HG02588 (cell line): Measurements from ENCODE around the gene MYOT.

Experiments
- ATAC-seq: cut with Tn5 transposase; IDR thresholded peaks from one replicate; pipeline ENCODE4 v1.9.1; 2021; ENCODE audit warnings: mild to moderate bottlenecking, moderate library complexity; ENCODE audit not compliant: unreplicated experiment

Gene MYOT, protein sequence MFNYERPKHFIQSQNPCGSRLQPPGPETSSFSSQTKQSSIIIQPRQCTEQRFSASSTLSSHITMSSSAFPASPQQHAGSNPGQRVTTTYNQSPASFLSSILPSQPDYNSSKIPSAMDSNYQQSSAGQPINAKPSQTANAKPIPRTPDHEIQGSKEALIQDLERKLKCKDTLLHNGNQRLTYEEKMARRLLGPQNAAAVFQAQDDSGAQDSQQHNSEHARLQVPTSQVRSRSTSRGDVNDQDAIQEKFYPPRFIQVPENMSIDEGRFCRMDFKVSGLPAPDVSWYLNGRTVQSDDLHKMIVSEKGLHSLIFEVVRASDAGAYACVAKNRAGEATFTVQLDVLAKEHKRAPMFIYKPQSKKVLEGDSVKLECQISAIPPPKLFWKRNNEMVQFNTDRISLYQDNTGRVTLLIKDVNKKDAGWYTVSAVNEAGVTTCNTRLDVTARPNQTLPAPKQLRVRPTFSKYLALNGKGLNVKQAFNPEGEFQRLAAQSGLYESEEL

DNA sequence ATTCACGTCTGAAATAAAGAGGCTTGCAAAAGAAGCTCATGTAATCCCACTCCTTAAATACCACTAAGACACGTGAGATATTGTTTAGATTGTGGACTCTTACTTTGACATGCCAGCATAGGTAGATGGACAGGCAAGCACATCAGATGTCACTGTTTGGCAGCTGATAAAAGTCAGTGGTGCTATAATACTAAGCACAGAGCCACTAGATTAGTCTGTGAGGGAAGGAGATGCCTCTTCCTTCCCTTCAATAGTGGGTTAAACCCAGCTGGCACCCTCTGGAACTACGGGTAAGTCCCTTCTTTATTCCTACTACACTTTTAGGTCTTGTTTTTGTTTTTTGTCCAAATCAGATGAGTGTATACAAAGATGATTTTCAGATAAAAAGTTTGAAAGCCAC is at the start of gene MYOT:
Gene MYOT, plus strand, starts transcription at position 197 of the 400 bp plus-strand sequence. CDS start 2,792 bp downstream, outside the sequence.
- ATAC-seq = no peak

DNA sequence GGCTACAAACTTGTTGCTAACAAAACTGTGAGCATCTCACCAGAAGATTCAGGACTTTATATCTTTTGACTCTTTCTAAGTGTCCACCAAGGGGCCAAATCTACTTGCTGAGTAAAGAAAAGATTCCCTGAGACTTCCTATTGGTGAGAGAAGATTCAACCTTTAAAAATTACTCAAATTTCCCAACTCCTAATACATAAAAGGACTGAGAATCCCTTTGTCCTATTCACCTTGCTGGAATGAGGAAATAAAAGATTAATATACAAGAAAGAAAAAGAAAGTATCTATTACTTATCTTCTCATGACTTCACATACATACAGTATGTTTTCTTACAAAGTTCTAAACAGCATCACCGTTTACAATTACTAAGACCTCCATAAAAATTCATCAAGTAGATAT is 47.9 kb upstream of the MYOT start:
- no peak for ATAC-seq

DNA sequence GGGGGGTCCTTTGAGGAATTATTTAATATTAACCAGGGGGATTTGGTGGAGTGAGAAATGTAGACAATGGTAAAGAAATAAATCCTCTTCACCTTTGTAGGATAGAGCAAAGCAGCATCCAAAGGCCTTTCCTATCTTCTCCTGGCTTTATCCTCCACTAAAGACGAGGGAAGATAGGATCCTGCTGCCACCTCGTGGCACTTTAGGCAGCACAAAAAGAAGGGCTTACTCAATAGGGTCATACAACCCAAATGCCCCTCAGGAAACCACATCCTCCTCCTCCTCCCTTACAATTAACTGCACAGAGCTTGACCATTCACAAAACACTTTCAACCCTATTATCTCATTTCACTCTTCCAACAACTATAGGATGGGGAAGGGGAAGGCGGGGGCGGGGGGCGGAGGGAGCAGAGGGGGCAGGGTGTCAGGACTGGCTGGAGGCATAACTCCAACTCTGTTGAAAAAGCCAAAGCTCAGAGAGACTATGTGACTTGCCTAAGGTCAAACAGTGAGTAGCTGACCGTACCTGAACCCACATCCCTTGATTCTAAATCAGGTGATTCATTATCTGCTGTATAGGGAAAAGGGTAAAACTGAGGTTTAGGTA is 45.4 kb upstream of the MYOT start:
- no peak for ATAC-seq

DNA sequence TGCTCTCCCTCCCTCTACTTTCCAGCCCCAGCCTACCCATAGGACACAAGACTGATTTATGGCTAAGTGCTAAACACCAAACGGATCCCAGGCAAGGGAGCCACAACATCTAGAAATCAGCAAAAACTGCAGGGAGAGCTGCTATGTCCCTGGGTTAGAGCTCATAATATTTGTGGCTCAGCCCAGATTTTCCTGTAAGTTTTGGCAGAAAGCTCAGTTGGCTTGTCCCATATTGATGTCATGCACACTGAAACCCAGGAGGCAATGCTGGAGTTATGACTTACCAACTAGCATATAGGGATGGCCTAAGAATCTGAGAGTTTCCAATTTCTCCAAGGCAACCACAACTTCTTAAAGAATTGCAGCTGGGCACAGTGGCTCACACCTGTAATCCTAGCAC is 44.7 kb upstream of the MYOT start:
- no peak for ATAC-seq

DNA sequence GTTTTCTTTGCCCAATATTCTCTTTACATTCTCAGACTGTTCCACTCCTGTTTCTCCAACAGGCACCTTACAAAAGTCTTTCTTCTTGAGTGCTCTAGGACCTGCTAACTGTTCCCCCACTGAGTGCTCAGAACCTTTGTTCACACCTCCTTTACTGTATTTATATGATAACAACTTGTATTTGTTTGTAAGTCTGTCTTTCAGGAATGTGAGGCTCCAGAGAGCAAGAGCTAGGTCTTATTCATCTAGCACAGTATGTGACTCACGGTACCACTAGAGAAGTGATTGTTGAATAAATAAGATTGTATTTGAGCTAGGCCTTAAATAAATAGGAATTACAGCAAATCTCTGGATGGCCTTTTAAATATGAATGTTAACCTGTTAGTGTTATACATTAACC is 42.5 kb upstream of the MYOT start:
- ATAC-seq = no peak

DNA sequence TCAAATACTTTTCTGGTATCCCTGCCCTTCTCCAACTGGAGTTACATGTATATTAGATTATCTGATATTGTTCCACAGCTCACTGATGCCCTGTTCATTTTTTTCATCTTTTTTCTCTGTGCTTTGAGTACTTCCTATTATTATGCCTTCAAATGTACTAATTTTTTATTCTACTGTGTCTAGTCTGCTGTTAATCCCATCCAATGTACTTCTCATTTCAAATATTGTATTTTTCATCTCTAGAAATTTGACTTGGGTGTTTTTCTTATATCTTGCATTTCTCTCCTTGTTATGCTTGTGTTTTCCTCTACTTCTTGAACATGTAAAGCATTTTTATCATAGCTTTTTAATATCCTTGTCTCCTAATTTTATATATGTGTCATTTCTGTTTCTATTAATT is 41.6 kb upstream of the MYOT start:
- no peak for ATAC-seq

DNA sequence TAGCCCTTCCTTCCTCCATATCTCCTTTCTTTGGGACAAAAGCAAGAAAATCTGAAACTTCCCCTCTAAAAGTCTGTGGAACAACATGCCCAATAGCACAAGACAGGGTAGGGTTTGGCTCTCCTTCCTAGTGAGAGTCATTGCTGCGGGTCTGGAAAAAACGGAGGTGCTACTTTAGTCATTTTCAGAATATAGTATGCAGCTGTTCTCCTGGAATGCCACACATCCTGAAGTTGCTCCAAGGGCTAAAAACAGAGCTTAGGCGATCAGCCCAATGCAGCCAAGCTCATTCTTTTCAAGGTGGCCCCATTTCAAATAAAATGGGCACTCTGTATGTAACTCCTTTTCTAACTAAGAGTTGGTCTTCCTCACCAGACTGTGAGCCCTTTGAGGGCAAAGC is 39.5 kb upstream of the MYOT start:
- ATAC-seq = no peak

DNA sequence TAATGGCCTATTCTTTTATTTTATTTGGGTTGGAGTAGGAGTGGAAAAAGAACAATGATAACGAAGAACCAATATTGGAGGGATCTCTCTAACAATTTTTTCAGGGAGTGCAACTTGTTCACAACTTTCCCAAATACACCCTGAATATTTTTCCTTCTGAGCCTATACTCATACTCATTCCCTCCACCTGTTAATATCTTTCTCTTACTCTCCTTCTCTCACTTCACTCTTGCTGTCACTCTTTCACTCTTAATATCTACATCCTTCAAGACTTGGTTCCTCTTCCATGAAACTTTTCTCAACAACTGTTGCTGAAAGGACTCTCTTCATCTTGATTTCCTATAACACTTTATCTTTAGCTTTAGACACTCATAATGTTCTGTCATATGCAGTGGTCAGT is 39.0 kb upstream of the MYOT start:
- no peak for ATAC-seq

DNA sequence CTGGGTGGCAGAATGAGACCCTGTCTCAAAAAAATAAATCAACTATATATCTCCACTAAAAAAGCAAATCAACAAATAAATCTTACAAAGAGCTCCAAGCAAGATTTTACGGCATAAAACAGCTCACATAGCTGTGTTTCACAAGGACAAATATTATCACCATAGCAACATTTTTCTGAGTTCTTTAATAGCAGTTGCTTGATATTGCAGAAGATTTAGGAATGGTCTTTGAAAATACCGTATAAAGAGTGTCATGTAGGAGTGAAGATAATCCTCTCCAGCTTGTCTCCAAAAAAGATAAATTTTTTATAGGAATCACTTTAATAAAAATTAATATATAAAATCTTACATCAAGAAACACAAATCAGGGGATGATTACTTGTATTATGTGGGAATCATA is 36.6 kb upstream of the MYOT start:
- no peak for ATAC-seq

DNA sequence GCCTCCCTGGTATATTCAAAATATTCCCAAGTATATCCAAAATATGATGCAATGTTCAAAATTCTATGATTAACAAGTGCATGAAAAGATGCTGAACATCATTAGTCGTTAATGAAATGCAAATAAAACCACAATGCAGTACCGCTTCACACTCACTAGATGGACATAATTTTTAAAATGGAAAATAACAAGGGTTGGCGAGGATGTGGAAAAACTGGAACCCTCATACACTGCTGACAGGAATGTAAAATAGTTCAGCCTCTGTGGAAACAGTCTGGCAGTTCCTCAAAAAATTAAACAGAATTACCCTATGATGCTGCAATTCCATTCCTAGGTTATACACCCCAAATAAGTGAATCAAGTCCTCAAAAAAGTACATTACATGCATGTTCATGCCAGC is 36.1 kb upstream of the MYOT start:
- no peak for ATAC-seq

DNA sequence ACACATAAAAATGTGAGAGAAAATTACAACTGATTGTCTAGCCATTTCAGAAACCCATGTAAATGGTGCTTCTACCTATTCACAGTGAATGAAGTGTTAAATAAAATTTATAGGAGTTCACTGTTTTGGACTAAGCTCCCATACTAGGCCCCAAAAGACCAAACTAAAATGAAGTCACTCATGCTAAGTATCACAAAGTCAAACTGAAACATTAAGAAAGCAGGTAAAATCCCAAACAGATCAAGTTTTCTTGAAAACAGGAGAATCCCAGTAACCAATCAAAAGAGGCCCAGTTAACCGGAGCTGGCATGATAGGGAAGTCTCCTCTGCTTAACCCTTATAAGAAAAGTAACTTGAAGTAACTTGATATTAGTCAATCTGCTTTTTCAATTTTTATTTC is 35.2 kb upstream of the MYOT start:
- no peak for ATAC-seq

DNA sequence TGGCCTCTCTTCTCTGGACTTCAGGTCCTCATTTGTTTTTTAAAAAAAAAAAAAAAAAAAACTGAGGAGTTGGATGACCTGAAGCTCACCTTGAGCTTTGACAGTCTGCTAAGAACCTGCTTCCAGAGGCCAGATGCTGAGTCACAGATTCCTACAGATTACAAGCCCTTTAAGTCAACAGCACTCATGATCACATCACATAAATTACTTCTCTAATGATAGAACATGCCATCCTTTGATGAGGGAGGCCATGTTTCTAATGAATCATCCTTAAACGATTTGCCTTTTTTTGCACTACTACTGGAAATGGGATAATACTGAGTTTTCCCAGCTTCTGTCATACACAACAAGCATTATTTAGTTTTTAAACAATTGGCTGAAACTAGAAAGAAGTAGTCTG is 34.2 kb upstream of the MYOT start:
- no peak for ATAC-seq

DNA sequence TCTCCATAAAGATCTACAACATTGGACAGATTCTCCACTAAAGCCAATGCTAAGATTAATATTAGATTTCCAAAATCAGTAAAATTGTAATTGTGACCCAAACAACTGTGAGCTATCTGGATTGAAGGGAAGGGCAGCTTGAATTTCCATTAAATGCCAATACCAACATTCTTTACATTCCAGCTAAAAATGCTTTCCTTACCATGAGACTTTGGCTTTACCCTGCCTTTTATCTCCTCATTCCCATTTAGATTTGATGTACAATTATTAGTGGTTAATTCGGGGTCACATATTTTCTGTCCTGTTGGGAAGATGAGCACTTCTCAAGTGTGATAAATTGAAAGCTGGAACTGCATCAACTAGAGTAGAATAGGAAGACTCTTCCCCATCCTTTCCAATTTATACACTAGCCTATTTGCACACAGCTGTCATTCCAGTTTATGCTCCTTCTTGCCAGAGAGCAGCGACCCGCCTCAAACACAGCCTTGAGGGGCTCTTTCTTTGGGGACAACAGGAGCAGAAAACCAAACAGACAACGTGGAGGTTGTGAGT is 33.1 kb upstream of the MYOT start:
- no peak for ATAC-seq

DNA sequence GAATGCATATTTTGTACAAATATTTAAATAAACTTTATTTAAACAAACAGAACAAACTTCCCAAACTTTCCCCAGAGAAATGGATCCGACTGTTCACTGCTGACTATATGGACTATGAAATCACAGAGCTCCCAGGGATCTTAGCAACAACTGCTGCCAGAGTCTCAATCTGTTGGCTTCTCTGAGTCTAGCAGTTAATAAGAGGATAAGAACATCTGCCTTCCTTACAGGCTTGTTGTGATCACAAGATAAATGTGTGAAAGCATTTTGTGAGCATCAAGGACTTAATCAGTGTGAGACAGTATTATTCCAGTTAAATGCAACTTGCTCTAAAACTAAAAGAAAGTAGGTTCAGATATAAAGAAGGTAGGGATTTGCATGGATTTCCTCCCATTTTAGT is 31.4 kb upstream of the MYOT start:
- no peak for ATAC-seq

DNA sequence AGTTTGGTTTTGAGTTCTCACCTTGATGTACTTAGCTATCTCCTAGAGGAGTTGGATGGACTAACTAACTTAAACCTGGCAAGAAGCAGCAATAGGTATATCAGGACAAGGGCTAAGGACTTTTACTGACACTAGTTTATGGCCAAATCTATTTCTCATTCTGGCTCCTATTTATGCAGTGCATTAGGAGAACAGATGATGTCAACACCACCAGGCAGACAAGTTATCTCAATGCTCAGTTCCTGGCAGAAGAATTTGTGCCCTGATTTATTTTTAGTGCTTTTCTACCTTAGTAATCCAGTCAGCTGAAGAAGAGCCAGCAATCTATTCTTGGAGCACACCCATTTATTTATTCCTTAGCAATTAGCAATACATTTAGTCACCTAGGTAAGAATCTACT is 30.7 kb upstream of the MYOT start:
- no peak for ATAC-seq

DNA sequence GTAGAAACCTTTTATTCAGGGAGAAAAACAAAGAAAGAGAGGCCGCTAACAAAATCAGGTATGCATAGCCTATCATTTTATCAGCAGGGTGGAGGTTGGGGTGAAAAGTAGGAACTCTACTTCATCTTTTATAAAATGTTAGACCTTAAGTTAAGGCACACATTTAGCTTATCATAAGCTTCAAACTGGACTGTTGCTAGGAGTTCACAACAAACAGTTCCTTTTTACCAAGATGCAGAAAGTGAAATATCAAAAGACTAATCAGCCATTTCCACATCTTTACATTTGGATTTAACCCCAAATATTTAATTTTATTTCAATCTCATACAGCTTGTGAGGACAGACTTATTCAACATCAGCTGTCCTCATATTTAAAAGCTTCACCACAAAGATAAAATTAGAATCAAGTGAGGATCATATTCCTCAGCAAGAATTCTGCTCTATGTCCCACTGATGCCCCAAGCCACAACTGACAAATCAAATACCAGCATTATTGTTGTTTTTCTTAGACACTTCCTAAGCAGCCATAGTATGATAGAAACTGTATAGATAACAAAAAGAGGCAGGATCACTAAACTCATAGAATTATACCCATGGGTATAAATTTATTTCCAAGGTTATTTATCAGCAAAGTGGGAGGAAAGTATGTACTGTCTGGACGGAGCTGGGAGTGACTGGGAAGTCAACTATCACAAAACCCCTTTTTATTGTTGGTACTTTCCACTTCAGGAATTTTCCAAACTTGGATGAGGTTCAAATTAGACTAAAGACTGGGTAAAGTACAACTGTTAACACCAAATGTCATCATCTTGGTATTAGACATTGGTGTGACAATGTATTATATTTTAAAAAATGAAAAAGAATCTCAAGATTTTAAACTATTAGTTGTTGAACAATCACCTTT is 29.9 kb upstream of the MYOT start:
- no peak for ATAC-seq

DNA sequence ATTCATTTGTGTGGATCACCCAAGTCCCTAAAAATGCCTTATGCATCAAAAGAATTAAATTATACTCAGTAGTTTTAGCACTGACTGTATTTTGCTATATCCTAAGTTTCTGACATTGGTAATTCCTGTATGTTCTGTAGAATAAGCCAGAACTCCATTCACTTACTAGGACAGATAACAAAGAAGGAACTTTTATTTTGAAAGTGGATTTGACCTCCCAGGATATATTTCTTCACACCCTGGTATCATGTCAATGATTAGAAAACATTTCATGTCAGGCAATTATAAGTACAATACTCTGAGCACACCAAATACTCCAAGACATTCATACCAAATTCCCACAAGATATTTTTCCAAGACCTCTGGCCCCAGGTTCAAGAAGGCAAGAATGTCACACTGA is 28.7 kb upstream of the MYOT start:
- no peak for ATAC-seq

DNA sequence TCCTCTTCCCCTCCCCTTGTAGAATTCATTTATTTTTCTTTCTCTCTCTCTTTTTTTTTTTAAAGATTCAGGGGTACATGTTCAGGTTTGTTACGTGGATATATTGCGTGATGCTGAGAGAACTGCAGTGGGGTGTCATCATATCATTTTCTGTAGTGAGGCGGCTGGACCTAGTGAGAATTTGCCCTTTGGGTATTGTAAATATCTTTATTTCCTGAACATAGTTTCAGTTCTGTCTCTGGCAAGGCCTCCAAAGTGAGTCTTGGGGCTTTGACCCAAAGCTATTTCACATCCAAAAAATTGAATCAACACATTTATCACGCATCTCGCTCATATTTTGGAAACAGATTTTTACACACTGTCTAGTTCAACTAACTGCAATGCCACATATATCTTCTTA is 25.4 kb upstream of the MYOT start:
- no peak for ATAC-seq

DNA sequence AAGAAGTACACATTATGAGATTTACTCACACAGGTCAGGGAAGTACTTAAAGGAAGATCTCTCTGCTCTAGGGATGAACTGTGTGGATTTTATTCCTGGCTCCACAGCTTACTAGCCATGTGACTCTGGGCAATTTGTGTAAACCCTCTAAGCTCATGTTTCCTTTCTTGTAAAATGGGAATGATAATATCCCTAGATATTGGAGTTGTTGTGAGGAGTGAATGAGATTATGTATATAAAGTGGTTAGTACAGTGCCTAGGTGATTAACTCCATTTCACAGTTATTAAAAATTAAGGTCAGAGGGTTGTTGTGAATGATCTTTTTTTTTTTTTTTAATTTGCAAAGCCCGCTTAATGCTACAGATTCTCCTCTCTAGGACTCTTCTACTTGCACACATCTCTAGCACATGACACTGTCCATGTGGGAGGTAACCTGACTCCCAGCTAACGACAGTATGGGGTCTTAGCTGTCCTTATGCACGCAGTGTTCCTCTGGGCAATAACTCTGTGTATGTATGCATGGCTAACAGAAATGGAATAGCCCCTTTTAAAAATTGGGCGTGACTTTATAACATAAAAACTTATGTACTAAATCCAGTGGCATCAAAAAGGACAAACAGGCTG is 23.9 kb upstream of the MYOT start:
- no peak for ATAC-seq

DNA sequence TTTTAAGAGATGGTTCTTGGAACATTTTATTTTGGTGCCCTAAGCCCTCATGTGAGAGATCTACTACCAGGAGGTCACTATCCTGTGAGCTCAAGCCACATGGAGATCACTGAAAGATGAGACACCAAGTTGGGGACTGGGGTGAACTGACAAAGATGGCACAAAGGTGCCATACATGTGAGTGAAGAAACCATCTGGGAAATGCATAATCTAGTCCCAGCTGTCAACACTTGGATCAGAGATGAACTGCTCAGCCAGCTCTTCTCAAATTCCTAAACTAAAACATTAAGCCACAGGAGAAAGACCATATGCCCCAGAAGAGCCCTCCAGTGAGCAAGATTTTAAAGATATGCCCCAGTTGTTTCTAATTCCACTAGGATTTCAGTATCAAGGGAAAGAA is 22.2 kb upstream of the MYOT start:
- no peak for ATAC-seq

DNA sequence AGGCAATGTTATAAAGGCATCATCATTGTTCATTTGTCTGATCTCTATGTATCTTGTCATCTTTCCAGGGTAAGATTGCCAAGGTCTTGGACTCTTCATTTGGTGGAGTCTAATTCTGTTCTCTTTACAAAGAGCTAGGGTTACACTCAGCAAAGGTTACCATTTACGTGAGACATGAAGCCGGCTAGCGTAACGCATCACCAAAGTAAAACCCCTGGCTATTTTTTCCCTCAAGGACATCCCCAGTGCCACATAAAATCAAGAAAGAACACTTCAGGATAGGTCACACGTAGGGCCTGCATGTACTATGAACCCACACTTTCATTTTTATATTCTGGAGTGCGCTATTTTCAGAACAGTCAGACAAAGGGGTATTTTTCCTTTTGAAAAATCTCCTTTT is 20.0 kb upstream of the MYOT start:
- peak; percentile 70 for ATAC-seq
